SK-N-SH (cell line): ENCODE results near the gene MPHOSPH8.

Experiments
- CTCF ChIP-seq: fragments of 200-600 bp; sonication (generic); IDR thresholded peaks from 2 replicates; pipeline ENCODE4 v1.6.1; 2017; ENCODE audit warnings: antibody characterized with exemption, mild to moderate bottlenecking, moderate library complexity
- EP300 ChIP-seq, 2 experiments: IDR thresholded peaks; 2 replicates each; pipeline versions ENCODE4 v1.4.0 to v1.6.1; 2012; ENCODE audit warnings: borderline replicate concordance in 1 of 2, low read depth in 1 of 2, low read length in 1 of 2
- EZH2phosphoT487 ChIP-seq: fragments of 200-600 bp; sonication (generic); IDR thresholded peaks from 2 replicates; pipeline ENCODE4 v1.6.1; 2017; ENCODE audit warnings: low read depth, mixed run types, mild to moderate bottlenecking, antibody characterized with exemption, moderate library complexity, borderline replicate concordance
- RAD21 ChIP-seq: IDR thresholded peaks from 2 replicates; pipeline ENCODE4 v1.6.1; 2012; ENCODE audit warnings: mild to moderate bottlenecking, low read length
- RCOR1 ChIP-seq: fragments of 150-350 bp; IDR thresholded peaks from 2 replicates; pipeline ENCODE4 v1.6.1; 2017; ENCODE audit warnings: antibody characterized with exemption, low read length
- SIN3A ChIP-seq: IDR thresholded peaks from 2 replicates; pipeline ENCODE4 v1.6.1; 2012; ENCODE audit warnings: low read depth, mild to moderate bottlenecking, low read length, moderate library complexity, borderline replicate concordance
- SMC3 ChIP-seq: IDR thresholded peaks from 2 replicates; pipeline ENCODE4 v1.6.1; 2012; ENCODE audit warnings: low read depth, low read length, improper control_type of control experiment

- TF ChIP-seq SMC3 = no peak
- TF ChIP-seq SIN3A = no peak
- TF ChIP-seq RAD21 = no peak
- TF ChIP-seq EZH2phosphoT487 = no peak
- TF ChIP-seq RCOR1 = no peak
- TF ChIP-seq EP300 (IDR thresholded peaks at IDR 0.05; ENCODE audit: borderline replicate concordance in 1 of 2, low read depth in 1 of 2, low read length in 1 of 2) = no peak
- TF ChIP-seq CTCF = no peak
Observed at GRCh38 chr13:19665427-19665859, 32.0 kb downstream of the MPHOSPH8 start.
